Ishikawa (cell line): ENCODE measurements around the gene ONECUT2.

Experiments
- CEBPB ChIP-seq: IDR thresholded peaks from 2 replicates; pipeline ENCODE4 v1.6.1; 2012
- EGR1 ChIP-seq: IDR thresholded peaks from 2 replicates; pipeline ENCODE4 v1.6.1; 2012
- EP300 ChIP-seq: IDR thresholded peaks from 2 replicates; pipeline ENCODE4 v1.6.1; 2012; ENCODE audit warnings: borderline replicate concordance
- FOXM1 ChIP-seq: IDR thresholded peaks from 2 replicates; pipeline ENCODE4 v1.6.1; 2012; ENCODE audit warnings: low read depth, borderline replicate concordance
- MAX ChIP-seq: IDR thresholded peaks from 2 replicates; pipeline ENCODE4 v1.6.1; 2012
- NFIC ChIP-seq: IDR thresholded peaks from 2 replicates; pipeline ENCODE4 v1.6.1; 2012
- RAD21 ChIP-seq: IDR thresholded peaks from 2 replicates; pipeline ENCODE4 v1.6.1; 2012; ENCODE audit warnings: low read depth
- REST ChIP-seq: IDR thresholded peaks from 2 replicates; pipeline ENCODE4 v1.6.1; 2012; ENCODE audit warnings: low read depth, mild to moderate bottlenecking
- TAF1 ChIP-seq: IDR thresholded peaks from 2 replicates; pipeline ENCODE4 v1.6.1; 2012; ENCODE audit warnings: low read depth, mild to moderate bottlenecking
- TCF12 ChIP-seq: IDR thresholded peaks from 2 replicates; pipeline ENCODE4 v1.6.1; 2012; ENCODE audit warnings: low read depth
- TEAD4 ChIP-seq: IDR thresholded peaks from 2 replicates; pipeline ENCODE4 v1.6.1; 2012
- USF1 ChIP-seq: IDR thresholded peaks from 2 replicates; pipeline ENCODE4 v1.6.1; 2012
- YY1 ChIP-seq: IDR thresholded peaks from 2 replicates; pipeline ENCODE4 v1.6.1; 2012; ENCODE audit warnings: low read depth
- ZBTB7A ChIP-seq: IDR thresholded peaks from 2 replicates; pipeline ENCODE4 v1.6.1; 2012; ENCODE audit warnings: low read depth

ONECUT2 gene

GRCh38 chr18:57519668-57520424 is 84.7 kb downstream of the ONECUT2 start:
- TF ChIP-seq TEAD4: no peak

- no peak for TF ChIP-seq ZBTB7A
- TF ChIP-seq NFIC: no peak
- TF ChIP-seq TCF12: no peak
- TF ChIP-seq TAF1: no peak
- no peak for TF ChIP-seq YY1
- no peak for TF ChIP-seq EP300
- no peak for TF ChIP-seq FOXM1
- no peak for TF ChIP-seq RAD21
- no peak for TF ChIP-seq CEBPB
- no peak for TF ChIP-seq MAX
Observed at GRCh38 chr18:57523171-57523956, 88.2 kb downstream of the ONECUT2 start.

GRCh38 chr18:57527556-57528229 is 92.5 kb downstream of the ONECUT2 start:
- TF ChIP-seq CEBPB (no peak), USF1 (no peak), TCF12 (no peak), TEAD4 (no peak), MAX (no peak), ZBTB7A (no peak), REST (no peak)

GRCh38 chr18:57529151-57529550 is 94.0 kb downstream of the ONECUT2 start:
- TF ChIP-seq RAD21 (no peak), FOXM1 (no peak), USF1 (no peak), REST (no peak), TAF1 (no peak), TCF12 (no peak), YY1 (no peak), TEAD4 (no peak)

- TF ChIP-seq NFIC: no peak
- no peak for TF ChIP-seq YY1
- TF ChIP-seq RAD21: no peak
- no peak for TF ChIP-seq EP300
- TF ChIP-seq FOXM1: no peak
- no peak for TF ChIP-seq REST
- no peak for TF ChIP-seq EGR1
- TF ChIP-seq TAF1: no peak
Observed at GRCh38 chr18:57533006-57533867, 98.1 kb downstream of the ONECUT2 start.
